Activated CD8-positive, alpha-beta T cell treated with anti-CD3 and anti-CD28 coated beads, Interleukin-2, amount 10 ng/mL, durations not matched to agents 7 days and 5 days (primary cell): ENCODE results near the gene RECQL5. TPM values are rescaled to one million over a fixed set of nuclear protein-coding genes. Genes with fewer than 3 reads are reported as not detected.

Experiments
- ATAC-seq: fragments of 150-1000 bp; cut with Tn5 transposase; one replicate; pipeline ENCODE4 v1.10.0; 2021; ENCODE audit warnings: moderate library complexity
- CTCF ChIA-PET: fragments of 350-600 bp; sonication (Branson Sonifier 250); formaldehyde crosslinking; loops from one replicate; lab custom pipeline; 2021; ENCODE audit warnings: antibody characterized with exemption; lab: Charles Lee
- POLR2A ChIA-PET: fragments of 350-600 bp; sonication (Branson Sonifier 250); formaldehyde crosslinking; loops from one replicate; lab custom pipeline; 2021; ENCODE audit warnings: antibody characterized with exemption; lab: Charles Lee
- DNase-seq: peaks from one replicate; pipeline ENCODE4 v3.0.0-alpha.2; 2020
- H3K27ac Mint-ChIP-seq: one replicate; pipeline ENCODE4 v1.8.0; 2021; ENCODE audit warnings: mild to moderate bottlenecking, mixed read lengths
- H3K27me3 Mint-ChIP-seq: one replicate; pipeline ENCODE4 v1.8.0; 2021; ENCODE audit warnings: low read depth, mixed read lengths
- H3K36me3 Mint-ChIP-seq: one replicate; pipeline ENCODE4 v1.8.0; 2021; ENCODE audit warnings: low read depth, mixed read lengths
- H3K4me1 Mint-ChIP-seq: one replicate; pipeline ENCODE4 v1.8.0; 2021; ENCODE audit warnings: low read depth, mixed read lengths
- H3K4me3 Mint-ChIP-seq: one replicate; pipeline ENCODE4 v1.8.0; 2021; ENCODE audit warnings: mild to moderate bottlenecking, mixed read lengths
- H3K9me3 Mint-ChIP-seq: one replicate; pipeline ENCODE4 v1.8.0; 2022; ENCODE audit warnings: mixed read lengths; ENCODE audit not compliant: insufficient read depth
- total RNA-seq, 2 experiments: library from RNA; stranded (reverse); gene quantifications; one replicate each; pipeline ENCODE4 v1.2.3, GENCODE V29; 2021

Gene RECQL5
- total RNA-seq, 2 experiments from 2014 or later = 37.6 to 43.9 TPM

DNA sequence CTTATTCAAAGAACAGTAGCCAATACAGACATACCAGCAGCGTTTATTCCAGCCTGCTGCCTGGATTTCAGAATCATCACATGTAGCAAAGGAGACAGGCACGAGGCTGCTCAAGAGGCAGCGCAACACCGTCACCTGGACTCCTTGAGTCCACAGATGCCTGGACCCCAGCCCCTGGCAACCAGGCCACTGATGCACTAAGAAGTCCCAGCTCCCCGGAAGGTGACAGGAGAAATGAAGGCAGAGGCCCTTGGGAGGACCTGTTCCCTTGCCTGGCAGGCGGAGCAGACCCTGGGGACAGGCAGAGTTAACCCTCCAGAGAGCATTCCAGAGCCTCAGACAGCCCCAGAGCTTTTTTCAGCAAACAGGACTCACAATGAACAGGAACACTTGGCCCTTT is 17.3 kb downstream of the RECQL5 start:
- no peaks in the 10 kb centered on the region for H3K27me3 Mint-ChIP-seq
- peak overlapping the region; percentile 25 for H3K27ac Mint-ChIP-seq
- ATAC-seq (no peak), DNase-seq (no peak)
- no peak overlapping the region for H3K4me3 Mint-ChIP-seq
- CTCF ChIA-PET = interaction anchor here (0.8 to 11.9 kb wide), 3 partner anchors 17 to 100 kb away, joined by 3 to 134 read pairs (median 3); partner anchors contain the start of gene SMIM5
- POLR2A ChIA-PET = interaction anchor here (2.2 kb wide), 1 partner anchor 18 kb away, joined by 7 read pairs; the partner anchor contains the start of genes RECQL5 and SAP30BP
- peaks cover 36% of the 10 kb centered on the region for H3K4me1 Mint-ChIP-seq
- H3K36me3 Mint-ChIP-seq = peaks cover 20% of the 10 kb centered on the region
- H3K9me3 Mint-ChIP-seq = no peaks in the 10 kb centered on the region

DNA sequence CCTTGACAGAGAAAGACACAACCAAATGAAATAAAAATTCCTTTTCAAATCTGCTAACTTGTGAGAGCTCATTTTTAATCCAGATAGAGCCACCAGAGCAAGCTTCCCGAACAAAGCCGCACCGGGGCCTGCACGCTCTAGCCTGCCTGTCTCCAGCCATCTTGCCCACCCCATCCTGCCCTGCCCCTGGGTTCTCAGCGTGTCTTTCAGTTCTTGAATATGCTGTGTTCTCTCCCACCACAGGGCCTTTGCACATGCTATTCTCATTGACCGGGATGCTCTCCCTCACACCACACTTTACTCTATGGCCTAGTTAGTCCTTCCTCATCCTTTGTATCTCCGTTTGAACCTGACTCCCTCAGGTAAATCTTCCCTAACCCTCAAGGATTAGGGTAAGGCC is 19.0 kb downstream of the RECQL5 start:
- DNase-seq (no peak), ATAC-seq (no peak)
- Mint-ChIP-seq H3K36me3 (peaks cover 16% of the 10 kb centered on the region), H3K4me1 (peaks cover 27% of the 10 kb centered on the region), H3K27me3 (no peaks in the 10 kb centered on the region), H3K4me3 (no peak overlapping the region), H3K27ac (no peak overlapping the region), H3K9me3 (no peaks in the 10 kb centered on the region)
- ChIA-PET POLR2A (no interaction called here), CTCF (interaction anchor here (0.9 to 4.8 kb wide), 3 partner anchors 15 to 105 kb away, joined by 5 to 48 read pairs (median 21); partner anchors contain the start of gene SMIM5)

DNA sequence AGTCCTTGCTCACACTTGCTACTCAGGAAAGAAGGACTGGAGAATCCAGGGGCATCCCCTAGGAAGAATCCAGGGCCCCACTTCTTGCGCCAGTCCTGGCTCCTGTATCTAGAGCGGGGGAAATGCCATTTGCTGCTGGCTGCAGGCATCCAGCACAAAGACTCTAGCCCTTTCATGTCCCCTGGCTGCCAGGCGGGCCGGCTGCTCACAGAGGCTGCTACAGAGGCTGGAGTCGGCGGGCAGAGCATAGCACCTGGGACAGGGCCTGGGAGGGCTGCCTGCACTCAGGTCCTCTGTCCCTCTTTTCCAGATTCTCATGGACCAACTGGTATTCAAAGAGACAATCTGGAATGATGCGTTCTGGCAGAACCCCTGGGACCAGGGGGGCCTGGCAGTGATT is 19.9 kb downstream of the RECQL5 start:
- POLR2A ChIA-PET = interaction anchor here (1.1 to 1.5 kb wide), 2 partner anchors 10 to 20 kb away, joined by 3 to 9 read pairs; partner anchors contain the start of genes RECQL5 and SAP30BP
- no peak overlapping the region for H3K4me3 Mint-ChIP-seq
- ATAC-seq (no peak), DNase-seq (no peak)
- no peaks in the 10 kb centered on the region for H3K27me3 Mint-ChIP-seq
- no peaks in the 10 kb centered on the region for H3K9me3 Mint-ChIP-seq
- H3K36me3 Mint-ChIP-seq = peaks cover 14% of the 10 kb centered on the region
- H3K27ac Mint-ChIP-seq = peak overlapping the region; percentile 87
- H3K4me1 Mint-ChIP-seq = peaks cover 25% of the 10 kb centered on the region
- CTCF ChIA-PET = interaction anchor here (0.9 to 6.6 kb wide), 6 partner anchors 8 to 106 kb away, joined by 4 to 98 read pairs (median 22); partner anchors contain the start of gene SMIM5

DNA sequence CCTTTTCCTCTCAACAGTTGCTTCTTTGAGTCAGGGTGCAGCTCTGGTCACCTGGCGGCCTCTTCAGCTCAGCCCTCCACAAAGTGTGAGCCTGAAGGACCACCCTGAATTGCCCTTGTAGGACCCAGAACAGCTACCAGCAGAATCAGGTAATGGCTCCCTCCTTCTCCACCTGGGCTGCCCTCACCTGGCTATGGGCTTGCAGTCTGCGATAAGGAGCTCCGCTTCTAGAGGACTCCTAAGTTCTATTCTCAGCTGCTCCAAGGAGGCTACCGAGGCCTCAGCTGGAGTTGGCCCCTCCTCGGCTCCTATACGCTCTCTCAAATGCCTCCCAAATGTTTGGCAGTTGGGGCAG is 20.3 kb downstream of the RECQL5 start:
- ChIA-PET CTCF (interaction anchor here (1.3 to 6.6 kb wide), 6 partner anchors 8 to 107 kb away, joined by 4 to 98 read pairs (median 22); partner anchors contain the start of gene SMIM5), POLR2A (interaction anchor here (1.1 to 1.5 kb wide), 2 partner anchors 10 to 20 kb away, joined by 3 to 9 read pairs; partner anchors contain the start of genes RECQL5 and SAP30BP)
- peak overlapping the region; percentile 87 for H3K27ac Mint-ChIP-seq
- H3K4me1 Mint-ChIP-seq = peaks cover 25% of the 10 kb centered on the region
- peak; percentile 17 for ATAC-seq
- H3K9me3 Mint-ChIP-seq = no peaks in the 10 kb centered on the region
- no peak for DNase-seq
- peaks cover 14% of the 10 kb centered on the region for H3K36me3 Mint-ChIP-seq
- H3K4me3 Mint-ChIP-seq = no peak overlapping the region
- no peaks in the 10 kb centered on the region for H3K27me3 Mint-ChIP-seq

DNA sequence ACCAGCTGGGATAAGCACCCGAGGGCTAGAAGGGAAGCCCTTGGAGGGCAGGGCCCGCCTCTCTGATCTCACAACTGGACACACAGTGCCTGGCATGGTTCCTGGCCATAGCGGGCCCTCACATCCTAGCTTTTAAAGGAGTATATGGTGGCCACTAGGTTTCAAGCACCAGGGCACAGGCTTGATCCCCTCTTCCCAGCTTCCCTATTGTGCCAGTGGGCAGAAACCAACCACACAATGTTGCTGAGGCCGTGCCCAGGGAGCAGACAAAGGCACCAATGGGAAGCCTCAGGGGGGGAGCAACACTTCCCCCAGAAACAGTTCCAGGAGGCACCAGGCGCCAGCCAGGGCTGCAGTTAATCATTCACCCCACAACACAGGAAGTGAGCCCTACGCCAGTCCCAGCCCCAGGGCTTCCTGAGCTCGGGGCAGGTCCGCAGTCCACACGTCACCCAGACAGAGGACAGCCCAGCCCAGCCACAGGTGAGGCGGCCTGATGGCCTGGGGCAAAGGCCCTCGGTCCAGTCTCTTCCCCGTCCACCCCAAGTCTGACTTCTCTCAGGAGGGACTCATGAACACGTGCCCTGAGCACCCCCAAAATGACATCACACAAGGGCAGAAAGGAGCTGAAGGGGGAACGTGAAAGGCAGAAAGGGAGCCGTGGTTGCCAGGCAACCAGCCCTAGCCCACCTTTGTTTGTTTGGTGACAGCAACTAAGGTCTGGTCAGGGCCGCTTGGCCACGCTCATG is 20.9 kb downstream of the RECQL5 start:
- H3K27ac Mint-ChIP-seq = peak overlapping the region; percentile 87
- H3K4me1 Mint-ChIP-seq = peaks cover 25% of the 10 kb centered on the region
- ChIA-PET POLR2A (interaction anchor here (0.6 to 1.5 kb wide), 3 partner anchors 9 to 121 kb away, joined by 3 to 9 read pairs (median 3); partner anchors contain the start of genes LLGL2, RECQL5 and SAP30BP), CTCF (interaction anchor here (1.3 to 6.6 kb wide), 8 partner anchors 8 to 107 kb away, joined by 4 to 98 read pairs (median 16); partner anchors contain the start of gene SMIM5)
- no peaks in the 10 kb centered on the region for H3K27me3 Mint-ChIP-seq
- DNase-seq = peak; percentile 53
- ATAC-seq = peak; percentile 90
- no peaks in the 10 kb centered on the region for H3K9me3 Mint-ChIP-seq
- no peak overlapping the region for H3K4me3 Mint-ChIP-seq
- peaks cover 10% of the 10 kb centered on the region for H3K36me3 Mint-ChIP-seq

DNA sequence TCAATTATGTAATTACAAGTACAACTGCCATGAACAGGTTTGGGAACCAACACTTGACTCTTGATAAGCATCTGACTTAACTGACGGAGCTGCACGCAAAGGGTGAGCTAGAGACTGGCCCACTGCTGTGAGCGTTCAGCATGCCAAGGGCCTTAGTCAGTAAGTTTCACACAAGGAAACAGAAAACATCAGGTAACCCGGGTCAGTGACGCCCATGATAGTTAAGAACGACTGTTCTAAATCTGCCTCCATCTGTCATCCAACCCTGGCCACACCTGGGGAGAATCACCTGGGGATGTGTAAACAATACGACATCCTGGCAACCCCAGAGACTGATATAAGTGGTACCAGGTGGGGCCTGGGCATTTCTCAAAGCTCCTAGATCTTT is 21.5 kb downstream of the RECQL5 start:
- Mint-ChIP-seq H3K27ac (peak overlapping the region; percentile 87), H3K4me1 (peaks cover 25% of the 10 kb centered on the region), H3K27me3 (no peaks in the 10 kb centered on the region), H3K9me3 (no peaks in the 10 kb centered on the region), H3K4me3 (no peak overlapping the region), H3K36me3 (peaks cover 7% of the 10 kb centered on the region)
- ATAC-seq = no peak
- POLR2A ChIA-PET = interaction anchor here (0.6 to 1.5 kb wide), 4 partner anchors 13 to 189 kb away, joined by 3 to 9 read pairs (median 3); partner anchors contain the start of genes LLGL2, RECQL5, SAP30BP and SMIM5
- DNase-seq = no peak
- CTCF ChIA-PET = interaction anchor here (1.3 to 6.6 kb wide), 7 partner anchors 10 to 108 kb away, joined by 7 to 98 read pairs (median 21); partner anchors contain the start of gene SMIM5

DNA sequence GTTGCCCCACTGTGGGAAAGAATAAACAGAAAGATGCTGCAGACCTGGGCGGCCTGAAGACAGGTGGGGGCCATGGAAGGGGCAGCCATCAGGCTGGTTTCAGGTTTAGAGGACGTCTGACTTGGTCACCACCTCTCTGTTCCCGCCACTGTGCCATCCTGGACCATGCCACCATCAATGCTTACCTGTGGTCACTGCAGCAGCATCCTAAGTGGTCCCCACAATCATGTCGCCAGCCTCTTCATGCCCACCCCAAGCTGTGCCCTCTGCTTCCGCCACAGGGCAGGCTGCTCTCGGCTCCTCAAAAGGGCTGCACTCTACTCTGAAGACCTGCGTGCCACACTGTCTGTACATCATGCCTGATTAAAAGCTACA is 23.3 kb downstream of the RECQL5 start:
- Mint-ChIP-seq H3K36me3 (peaks cover 3% of the 10 kb centered on the region), H3K4me3 (no peak overlapping the region), H3K4me1 (peaks cover 25% of the 10 kb centered on the region), H3K9me3 (no peaks in the 10 kb centered on the region), H3K27me3 (no peaks in the 10 kb centered on the region), H3K27ac (peak overlapping the region; percentile 52)
- ChIA-PET CTCF (interaction anchor here (1.4 to 6.6 kb wide), 5 partner anchors 8 to 110 kb away, joined by 4 to 98 read pairs (median 24); partner anchors contain the start of gene SMIM5), POLR2A (interaction anchor here (0.8 kb wide), 1 partner anchor 23 kb away, joined by 3 read pairs; the partner anchor contains the start of gene RECQL5)
- no peak for DNase-seq
- ATAC-seq = no peak

DNA sequence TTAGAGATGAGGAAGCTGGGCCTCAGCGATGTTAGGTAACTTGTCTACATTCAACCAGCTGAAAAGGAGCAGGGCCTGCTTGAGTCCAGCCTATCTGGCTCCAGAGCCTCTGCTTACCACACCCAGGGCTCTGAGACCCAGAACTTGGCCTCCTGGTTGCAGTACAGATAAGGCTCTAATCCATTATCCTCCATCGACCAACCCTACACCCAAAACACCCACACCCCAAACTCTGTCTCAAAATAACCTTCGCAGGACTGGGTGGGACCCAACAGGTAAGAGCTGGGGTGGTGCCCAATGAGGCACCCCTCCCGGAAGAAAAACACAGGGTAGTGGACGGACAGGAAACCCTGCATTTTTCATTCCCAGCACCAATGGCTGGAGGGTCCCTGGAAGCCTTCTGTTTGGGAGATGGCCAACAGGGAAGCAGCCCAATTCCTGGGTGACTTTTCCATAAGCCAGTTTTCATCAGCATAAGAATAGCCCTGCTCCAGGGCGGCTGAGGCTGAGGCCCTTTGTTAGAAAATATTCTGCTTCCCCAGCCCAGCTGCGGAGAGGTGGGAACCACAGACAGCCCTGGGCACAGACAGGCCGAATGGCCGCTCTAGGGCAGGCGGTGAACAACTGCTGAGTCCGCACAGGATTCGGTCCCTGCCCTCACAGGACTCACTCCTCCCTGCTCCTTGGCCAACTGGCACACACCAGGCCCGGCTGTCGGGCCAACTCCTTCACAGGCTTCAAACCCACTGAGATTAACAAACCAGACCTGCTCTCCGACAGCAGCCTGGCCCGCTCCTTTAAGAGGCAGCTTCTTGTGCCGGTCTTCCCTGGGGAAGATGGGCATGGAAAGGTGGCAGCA is 23.9 kb downstream of the RECQL5 start:
- CTCF ChIA-PET = interaction anchor here (1.3 to 6.6 kb wide), 5 partner anchors 9 to 111 kb away, joined by 4 to 98 read pairs (median 11); partner anchors contain the start of gene SMIM5
- peaks cover 25% of the 10 kb centered on the region for H3K4me1 Mint-ChIP-seq
- H3K27me3 Mint-ChIP-seq = no peaks in the 10 kb centered on the region
- H3K4me3 Mint-ChIP-seq = no peak overlapping the region
- H3K9me3 Mint-ChIP-seq = no peaks in the 10 kb centered on the region
- DNase-seq = no peak
- H3K36me3 Mint-ChIP-seq = peaks cover 3% of the 10 kb centered on the region
- ATAC-seq = no peak
- H3K27ac Mint-ChIP-seq = no peak overlapping the region
- POLR2A ChIA-PET = interaction anchor here (0.8 to 1.1 kb wide), 3 partner anchors 10 to 133 kb away, joined by 3 read pairs; partner anchors contain the start of genes RECQL5 and SMIM5

DNA sequence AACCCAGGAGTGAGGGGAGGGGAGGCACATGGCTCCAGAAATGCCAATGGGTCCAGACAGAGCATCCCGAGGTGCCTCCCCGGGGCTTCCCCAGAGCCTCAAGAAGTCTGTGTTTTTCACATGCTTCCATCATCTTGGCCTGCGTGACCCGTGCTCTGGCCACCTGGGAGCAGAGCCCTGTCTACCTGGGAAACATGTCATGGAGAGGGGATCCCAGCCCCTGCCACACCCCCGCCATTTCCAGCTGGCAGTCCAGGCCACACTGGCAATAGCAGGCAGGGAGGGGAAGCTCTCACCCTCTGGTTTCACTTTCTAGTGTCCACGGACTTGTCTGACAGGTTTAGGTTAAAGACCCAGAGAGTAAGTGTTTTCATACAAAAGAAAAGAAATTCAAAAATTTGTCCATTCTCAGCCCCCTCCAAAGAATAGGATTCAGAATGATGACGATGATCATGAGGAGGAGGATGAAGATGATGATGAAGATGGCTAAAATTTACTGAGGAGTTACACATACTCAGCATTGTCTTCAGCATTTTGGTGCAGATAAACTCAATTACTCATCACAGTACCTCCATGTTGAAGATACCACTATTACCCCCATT is 24.7 kb downstream of the RECQL5 start:
- H3K27ac Mint-ChIP-seq = no peak overlapping the region
- ChIA-PET POLR2A (interaction anchor here (1.0 to 1.1 kb wide), 2 partner anchors 9 to 134 kb away, joined by 3 read pairs; partner anchors contain the start of gene SMIM5), CTCF (interaction anchor here (1.3 to 6.6 kb wide), 5 partner anchors 9 to 111 kb away, joined by 4 to 98 read pairs (median 8); partner anchors contain the start of gene SMIM5)
- H3K9me3 Mint-ChIP-seq = no peaks in the 10 kb centered on the region
- peaks cover 3% of the 10 kb centered on the region for H3K36me3 Mint-ChIP-seq
- ATAC-seq (no peak), DNase-seq (no peak)
- no peak overlapping the region for H3K4me3 Mint-ChIP-seq
- H3K4me1 Mint-ChIP-seq = peaks cover 25% of the 10 kb centered on the region
- H3K27me3 Mint-ChIP-seq = no peaks in the 10 kb centered on the region

DNA sequence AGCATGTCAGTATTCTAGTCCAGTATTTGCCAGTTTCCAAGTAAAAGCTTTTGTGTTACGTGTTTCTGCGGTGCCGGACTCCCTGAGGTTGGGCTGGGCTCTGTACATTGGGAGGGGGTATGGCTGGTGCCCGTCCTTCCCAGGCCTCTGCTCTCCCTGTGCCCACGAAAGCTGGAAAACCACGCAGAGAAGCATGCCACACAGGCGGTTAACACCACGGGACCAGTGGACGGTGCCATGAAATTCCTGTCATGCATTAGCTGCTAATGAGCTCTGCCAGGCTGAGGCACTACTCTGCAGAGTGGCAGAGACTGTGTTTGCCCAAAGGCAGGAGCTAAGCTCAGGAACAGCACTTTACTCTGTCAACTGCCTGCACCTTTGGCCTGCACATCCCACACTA is 25.6 kb downstream of the RECQL5 start:
- H3K27me3 Mint-ChIP-seq = no peaks in the 10 kb centered on the region
- no peak overlapping the region for H3K4me3 Mint-ChIP-seq
- POLR2A ChIA-PET = interaction anchor here (0.9 kb wide), 1 partner anchor 9 kb away, joined by 3 read pairs; no protein-coding TSS in a partner anchor
- H3K4me1 Mint-ChIP-seq = peaks cover 20% of the 10 kb centered on the region
- CTCF ChIA-PET = interaction anchor here (1.7 to 6.6 kb wide), 4 partner anchors 8 to 112 kb away, joined by 4 to 98 read pairs (median 8); partner anchors contain the start of gene SMIM5
- H3K36me3 Mint-ChIP-seq = peaks cover 3% of the 10 kb centered on the region
- no peak overlapping the region for H3K27ac Mint-ChIP-seq
- ATAC-seq (no peak), DNase-seq (no peak)
- no peaks in the 10 kb centered on the region for H3K9me3 Mint-ChIP-seq
